ENCODE measurements around the gene LRRC56.

Gene LRRC56

DNA sequence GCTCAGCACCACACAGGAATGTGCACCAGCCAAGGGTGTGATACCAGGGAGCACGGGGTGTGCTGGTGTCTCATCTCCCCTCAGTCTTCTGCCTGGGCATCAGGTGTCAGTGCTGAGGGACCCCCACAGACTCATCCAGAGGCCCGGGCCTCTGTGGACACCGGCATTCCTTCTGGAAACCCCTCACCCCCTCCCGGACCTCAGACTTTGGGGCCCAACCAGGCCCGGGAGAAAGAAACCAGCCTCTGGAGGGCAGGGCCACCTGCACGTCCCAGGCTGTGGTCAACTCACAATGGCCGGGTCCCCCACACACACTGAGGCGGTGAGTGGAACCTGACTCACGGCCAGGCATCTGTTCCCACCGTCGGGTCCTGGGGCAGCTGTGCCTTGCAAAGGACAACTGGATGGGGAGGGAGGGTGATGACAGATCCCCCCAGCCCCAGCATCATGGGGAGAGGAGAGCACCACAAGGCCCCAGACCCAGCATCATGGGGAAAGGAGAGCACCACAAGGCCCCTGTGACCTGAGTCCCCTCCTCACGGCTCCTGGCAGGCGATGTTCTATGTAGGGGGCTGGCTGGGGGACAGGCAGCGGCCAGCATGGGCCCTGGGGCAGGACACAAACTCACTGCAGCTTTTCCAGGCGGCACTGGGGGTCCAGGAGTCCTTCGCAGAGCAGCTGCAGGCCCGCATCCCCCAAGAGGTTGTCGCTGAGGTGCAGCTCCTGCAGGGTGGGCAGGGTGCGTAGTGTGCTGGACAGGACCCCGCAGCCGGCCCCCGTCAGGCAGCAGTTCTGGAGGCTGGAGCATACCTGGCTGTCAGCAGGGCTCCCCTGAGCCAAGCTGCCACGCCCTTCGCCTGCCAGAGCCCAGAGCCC lies 37.9 kb upstream of the LRRC56 start:
- H3K4me3 ChIP-seq: no peak overlapping the region
- peak overlapping the region in 1 of 21 experiments; percentile 27 for H3K27ac ChIP-seq

DNA sequence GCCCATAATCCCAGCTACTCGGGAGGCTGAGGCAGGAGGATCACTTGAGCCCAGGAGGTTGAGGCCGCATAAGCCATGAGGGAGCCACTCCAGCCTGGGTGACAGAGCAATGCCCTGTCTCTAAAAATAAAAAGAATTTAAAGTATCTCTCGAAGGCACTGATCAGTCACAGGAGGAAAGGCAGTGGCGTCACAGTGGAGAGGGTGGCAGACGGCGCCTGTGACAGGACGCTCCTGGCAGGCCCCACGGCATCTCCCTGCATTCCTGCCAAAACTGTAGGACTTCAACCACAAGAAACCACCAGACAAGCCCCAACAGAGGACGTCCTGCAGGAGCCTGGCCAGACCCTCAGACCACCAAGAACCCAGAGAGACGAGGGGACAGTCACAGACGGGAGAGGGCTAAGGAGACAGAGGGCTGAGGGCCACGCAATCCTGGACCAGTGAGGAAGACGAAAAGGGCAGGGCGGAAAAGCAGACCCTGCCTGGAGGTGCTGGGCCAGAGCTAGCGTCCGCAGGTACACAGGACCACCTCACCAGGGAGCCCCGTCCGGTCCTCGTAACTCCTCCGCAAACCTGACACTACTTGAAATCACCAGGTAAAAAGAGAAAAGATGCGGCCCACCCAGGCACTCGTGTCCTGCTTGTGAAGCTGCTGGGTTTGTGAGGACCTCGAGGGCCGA lies 36.2 kb upstream of the LRRC56 start:
- Histone ChIP-seq H3K4me3 (no peak overlapping the region), H3K27ac (no peak overlapping the region)

DNA sequence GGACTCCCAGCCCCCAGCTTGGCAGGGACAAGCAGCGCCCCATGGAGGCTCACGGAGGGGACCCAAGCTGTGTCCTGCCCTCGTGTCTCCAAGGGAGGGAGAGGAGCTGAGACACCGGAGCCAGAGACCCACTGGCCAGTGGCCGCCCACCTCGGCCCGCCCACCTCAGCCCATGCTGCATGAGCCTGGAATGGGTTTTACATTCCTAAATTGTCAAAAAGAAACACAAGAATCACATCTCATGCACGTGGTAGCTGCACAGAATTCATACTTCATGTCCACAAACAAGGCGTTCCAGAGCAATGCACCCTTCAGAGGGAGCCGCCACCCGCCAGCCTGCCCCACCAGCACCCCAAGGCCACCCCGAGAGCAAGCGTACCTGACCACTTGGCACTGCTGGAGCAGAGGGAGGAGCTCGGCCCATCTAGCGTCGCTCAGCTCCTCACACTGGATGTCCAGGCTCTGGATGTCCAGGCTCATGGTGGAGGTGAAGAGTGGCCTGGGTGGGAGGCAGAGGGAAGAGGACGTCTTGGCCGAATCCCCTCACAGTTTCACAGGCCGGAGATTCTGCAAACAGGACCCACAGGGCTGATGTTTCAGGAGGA lies 35.5 kb upstream of the LRRC56 start:
- peak overlapping the region in 8 of 21 experiments; percentile 78 to 100 (median 100) for H3K27ac ChIP-seq
- H3K4me3 ChIP-seq: no peak overlapping the region

DNA sequence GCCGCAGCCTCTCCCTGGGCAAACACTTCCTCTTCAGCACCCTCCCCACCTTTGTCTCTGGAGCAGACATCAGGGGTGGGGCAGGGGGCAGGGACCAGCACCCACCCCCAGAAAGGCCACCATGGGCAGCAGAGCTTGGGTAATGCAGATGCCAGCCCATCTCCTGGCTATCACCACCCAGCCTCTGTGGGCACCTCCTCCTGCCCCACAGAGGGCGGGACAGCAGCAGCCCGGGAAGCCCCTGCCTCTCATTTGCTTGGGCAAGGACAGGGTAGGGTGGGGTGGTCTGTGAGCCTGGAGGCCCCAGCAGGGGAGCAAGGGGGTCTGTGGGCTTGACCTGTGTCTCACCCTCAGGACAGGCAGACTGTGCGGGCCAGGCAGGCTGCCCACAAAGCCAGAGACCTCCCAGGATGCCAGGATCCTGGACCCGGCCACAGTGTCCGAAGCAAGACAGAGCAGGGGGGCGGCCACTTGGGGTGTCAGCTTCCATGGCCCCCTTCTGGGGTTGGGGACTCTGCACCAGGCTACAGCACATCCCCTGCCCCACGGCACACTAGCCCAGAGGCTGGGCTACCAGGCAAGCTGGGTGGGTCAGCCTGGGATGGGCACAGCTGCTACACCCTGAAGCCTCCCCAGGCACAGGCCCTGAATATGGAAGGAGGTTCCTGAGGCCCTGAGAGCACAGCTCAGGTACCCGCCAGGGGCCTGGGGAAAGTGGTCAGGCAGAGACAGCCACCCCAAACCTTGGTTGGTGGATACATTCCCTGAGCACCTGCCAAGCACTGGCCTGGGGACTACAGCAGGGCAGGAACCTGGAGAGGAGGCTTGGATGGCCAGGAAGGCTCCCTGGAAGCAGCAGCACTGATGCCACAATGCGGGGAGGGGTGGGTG lies 34.8 kb upstream of the LRRC56 start:
- H3K27ac ChIP-seq: peak overlapping the region in 18 of 21 experiments; percentile 63 to 100 (median 98)
- H3K4me3 ChIP-seq: peak overlapping the region in 3 of 7 experiments; percentile 45 to 83 (median 71)

DNA sequence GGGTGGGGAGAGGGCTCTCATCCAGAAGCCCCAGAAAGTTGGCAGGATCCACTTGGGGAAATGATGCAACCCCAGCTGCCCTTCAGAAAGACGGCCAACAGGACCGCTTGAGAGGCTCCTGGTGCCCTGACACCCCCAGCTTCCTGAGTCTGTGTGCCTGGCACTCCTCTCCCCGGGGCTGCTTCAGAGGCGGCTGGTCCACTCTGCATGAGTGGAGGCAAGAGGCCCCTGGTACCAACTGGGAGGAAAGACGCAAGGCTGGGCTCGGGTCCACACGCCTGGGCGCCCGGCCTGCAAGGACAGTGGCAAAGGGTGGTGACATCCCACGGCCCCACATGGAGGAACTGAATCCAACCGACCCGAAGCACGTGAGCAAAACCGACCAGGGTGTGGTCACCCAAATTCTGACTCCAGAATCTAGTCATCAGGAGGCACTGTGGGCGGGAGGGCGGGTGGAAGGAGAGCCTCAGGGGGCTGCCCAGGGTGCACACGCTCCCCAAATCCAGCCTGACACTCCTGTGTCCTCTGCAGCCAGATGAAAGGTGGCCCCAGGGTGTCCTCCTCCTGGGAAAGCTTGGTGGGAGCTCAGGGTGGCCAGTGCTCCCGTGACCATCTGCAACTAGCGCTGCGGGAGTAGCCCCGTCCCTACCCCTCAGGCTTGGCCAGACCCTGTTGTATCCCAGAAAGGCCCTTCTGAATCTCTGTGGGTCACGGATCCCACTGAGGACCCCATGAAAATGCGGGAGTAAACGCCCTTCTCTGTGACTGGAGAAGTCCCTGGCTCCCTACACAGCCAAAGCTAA lies 33.9 kb upstream of the LRRC56 start:
- Histone ChIP-seq H3K4me3 (peak overlapping the region; percentile 36 to 83 (median 45)), H3K27ac (peak overlapping the region in 20 of 21 experiments; percentile 60 to 100 (median 96))

DNA sequence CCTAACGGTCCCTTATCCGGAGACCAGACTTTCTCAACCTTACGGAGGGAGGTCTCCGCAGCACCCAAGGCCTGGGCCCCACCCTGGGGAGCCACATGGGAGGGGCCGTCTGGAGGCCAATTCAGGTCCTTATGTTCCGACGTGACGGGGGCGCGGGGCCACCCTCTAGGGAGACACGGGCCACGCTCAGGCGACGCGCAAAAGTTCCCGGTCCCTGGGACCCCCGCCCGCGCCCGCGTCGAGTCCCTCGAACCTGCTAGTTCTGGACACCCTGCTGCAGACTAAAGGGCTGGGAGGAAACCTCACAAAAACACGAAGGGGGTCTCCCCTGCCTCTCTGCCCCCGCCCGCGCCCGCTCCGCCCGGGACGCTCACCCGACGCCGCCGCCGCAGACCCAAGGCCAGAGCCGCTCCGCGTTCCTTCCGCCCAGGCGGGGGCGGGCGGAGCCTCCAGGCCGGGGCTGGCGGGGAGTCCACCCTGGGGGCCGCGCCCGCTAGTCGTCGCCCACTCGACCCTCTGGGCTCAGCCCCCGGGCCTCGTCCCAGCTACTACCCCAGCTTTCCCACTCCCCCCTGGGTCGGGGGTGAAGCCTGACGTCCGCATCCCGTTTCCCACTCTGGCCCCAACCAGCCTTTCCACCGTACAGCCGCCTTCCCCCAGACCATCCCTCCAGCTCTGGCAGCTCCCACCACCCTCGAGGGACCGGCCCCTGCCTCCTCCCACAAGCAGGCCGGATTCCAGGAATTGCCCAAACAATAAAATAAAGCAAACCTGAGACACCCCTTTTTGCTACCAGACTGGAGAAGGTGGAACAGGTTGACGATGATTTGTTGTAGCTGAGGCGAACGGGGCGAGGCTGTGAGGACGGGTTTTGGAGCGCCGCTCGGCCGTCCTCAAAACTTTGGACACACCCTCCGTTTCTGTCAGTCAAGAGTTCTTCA lies 33.0 kb upstream of the LRRC56 start:
- peak overlapping the region; percentile 56 to 100 (median 95) for H3K27ac ChIP-seq
- peak overlapping the region; percentile 36 to 83 (median 45) for H3K4me3 ChIP-seq

DNA sequence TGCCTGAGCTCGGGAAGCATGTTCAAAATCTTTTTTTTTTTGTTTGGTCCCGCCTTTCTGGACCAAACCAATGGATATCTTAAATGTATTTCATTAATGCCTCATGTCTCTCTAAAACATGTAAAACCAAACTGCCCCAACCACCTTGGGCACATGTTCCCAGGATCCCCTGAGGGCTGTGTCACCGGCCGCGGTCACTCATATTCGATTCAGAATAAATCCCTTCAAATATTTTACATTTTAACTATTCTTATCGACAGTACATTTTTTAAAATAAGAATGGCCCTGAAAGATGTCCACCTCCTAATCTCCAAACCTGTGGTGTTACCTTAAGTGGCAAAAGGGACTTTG lies 32.4 kb upstream of the LRRC56 start:
- Histone ChIP-seq H3K4me3 (peak overlapping the region; percentile 36 to 83 (median 45)), H3K27ac (peak overlapping the region in 18 of 21 experiments; percentile 41 to 100 (median 98))

DNA sequence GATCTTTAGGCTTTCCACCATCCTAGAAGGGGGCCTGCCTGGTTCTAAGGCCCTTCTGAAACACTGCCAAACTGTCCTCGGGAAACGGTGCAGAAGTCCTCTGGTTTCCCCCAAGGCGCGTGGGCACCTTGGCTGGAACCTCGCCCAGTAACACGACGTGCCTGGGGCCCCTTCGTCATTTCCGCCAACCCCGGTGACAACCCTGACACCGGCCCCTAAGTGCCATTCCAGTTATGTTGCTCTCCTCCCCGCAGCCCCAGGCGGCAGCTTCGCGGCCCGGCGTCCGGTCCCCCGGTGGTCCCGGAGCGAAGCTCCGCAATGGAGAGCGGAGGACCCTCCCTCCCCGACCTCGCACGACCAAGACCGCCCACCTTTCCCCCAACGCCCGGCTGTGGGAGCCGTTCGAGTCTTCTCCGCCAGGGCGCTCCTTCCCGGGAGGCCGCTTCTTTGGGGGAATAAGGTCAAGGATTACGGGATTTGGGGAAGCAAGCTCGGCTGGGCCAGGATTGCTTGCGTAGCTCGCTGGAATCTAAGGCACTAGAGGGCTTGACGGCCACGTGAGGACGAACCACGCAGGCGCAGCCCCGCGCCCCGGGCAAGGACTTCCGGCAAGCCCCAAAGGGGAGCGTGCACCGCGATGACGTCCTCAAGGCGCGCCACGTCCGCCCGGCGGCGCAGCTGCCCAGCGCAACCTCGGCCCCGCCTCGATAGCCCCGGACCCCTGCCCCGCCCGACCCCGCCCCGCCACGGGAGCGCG lies 30.9 kb upstream of the LRRC56 start:
- H3K4me3 ChIP-seq: peak overlapping the region; percentile 68 to 89 (median 77)

DNA sequence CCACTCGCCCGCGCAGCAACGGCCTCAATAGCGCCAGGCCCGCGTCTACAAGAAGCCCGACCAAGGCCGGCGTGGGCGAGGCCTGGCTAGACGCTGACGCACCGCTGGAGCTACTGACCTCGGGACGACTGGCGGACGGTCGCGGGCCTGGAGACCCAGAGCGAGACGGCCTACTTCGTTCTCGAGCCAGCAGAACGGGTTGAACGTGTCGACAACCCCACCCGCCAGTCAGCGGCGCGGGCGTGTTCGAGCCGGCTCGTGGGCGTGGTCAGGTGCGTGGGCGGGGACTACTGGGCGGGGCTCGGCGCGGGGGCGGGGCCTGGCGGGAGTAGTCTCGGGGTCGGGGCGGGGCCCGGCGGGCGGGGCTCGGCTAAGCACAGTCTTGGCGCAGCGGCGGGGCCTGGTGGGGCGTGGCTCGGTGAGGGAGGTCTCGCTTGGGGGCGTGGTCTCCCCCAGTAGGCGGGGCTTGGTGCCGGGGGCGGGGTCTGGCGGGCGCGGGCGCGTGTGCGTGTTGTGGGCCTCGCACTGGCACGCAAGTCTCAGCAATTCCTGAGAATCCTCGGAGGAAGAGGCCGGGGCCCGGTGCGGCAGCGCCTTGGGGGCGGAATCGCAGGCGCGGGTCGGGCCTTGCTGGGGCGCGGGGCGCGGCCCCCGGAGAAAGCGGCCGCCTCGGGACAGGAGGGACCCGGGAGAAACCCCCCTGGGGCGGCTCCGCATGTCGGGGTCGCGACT lies 30.2 kb upstream of the LRRC56 start, which contains the start of gene RNH1:
Gene RNH1, minus strand, starts transcription at position 248 of the 732 bp plus-strand sequence. CDS start 5,080 bp downstream, outside the sequence.
- H3K4me3 ChIP-seq: peak within 1 kb of the TSS; percentile 68 to 89 (median 77)
- H3K27ac ChIP-seq: peak within 1 kb of the TSS; percentile 90 to 100 (median 100)

More for the DNA sequence above, 30.9 kb upstream of the LRRC56 start:
- H3K27ac ChIP-seq: peak overlapping the region; percentile 90 to 100 (median 100)

DNA sequence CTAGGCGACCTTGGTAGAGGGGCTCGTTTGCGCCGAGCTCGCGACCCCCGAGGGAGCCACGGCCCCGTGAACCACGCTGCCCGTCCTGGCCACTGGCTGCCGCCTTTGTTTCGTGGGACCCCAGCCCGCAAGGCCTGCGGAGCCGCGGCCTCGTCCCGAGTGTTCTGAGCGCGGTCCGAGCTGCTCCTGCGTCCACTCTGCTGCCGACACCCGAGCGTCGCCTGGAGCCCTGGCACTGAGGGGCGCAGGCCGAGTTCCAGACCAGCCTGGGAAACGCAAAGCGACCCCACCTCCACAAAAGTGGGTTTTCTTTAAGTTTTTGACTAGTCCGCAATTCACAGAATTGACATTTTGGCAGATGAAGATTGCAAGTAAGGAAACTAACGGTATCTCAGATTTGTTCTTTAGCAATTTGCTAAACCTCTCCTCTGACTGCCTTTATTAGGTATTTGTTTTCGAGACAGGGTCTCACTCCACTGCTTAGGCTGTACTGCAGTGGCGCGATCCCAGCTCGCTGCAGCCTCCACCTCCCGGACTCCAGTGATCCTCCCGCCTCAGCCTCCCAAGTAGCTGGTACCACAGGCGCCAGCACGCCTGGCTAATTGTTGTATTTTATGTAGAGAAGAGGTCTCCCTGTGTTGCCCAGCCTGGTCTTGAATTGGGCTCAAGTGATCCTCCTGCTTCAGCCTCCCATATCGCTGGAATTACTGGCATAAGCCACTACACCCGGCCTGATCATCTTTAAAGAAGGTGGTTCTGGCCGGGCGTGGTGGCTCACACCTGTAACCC lies 29.4 kb upstream of the LRRC56 start:
- Histone ChIP-seq H3K4me3 (peak overlapping the region; percentile 68 to 89 (median 77)), H3K27ac (peak overlapping the region in 20 of 21 experiments; percentile 54 to 100 (median 98))

DNA sequence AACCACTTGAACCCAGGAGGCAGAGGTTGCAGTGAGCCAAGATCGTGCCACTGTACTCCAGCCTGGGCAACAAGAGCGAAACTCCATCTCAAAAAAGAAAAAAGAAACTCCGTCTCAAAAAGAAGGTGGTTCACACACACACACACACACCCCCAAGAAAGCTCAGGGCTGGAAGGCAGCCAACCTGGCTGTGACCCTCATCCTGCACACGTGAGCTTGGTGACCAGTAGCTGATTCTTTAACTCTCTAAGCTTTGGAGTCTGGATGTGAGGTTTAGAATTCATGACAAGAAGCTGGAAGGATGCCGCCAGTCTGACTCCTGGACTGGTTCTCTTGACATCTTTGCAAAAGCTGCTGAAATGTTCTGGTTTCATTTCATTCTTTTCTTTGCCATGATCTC lies 28.4 kb upstream of the LRRC56 start:
- H3K4me3 ChIP-seq: no peak overlapping the region
- no peak overlapping the region for H3K27ac ChIP-seq

DNA sequence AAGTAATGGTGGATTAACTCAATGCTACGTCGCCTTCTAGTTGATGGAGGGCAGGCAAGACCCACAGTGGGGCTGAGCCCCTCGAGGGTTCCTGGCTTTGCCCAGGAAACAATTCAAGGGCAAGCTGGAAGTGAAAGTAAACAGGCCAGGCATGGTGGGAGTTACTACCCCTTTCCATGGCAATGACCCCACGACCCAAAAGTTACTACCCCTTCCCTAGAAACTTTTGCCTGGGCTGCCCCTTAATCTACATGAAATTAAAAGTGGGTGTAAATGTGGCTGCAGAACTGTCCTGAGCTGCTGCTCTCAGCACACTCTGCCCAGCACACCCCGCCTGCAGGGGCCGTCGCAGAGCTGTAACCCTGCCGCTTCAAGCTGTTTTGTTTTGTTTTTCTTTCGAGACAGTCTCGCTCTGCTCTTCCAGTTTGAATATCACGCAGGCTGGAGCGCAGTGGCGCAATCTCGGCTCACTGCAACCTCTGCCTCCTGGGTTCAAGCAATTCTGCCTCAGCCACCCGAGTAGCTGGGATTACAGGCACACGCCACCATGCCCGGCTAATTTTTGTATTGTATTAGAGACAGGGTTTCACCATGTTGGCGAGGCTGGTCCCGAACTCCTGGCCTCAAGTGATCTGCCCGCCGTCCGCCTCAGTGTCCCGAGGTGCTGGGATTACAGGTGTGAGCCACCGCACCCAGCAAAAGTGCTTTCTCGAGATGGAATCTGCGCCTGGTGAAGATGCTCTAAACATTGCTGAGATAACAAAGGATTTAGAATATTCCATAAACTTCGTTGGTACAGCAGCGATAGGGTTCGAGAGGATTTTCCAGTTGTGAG lies 24.3 kb upstream of the LRRC56 start:
- H3K4me3 ChIP-seq: no peak overlapping the region
- peak overlapping the region in 4 of 21 experiments; percentile 18 to 89 (median 60) for H3K27ac ChIP-seq

DNA sequence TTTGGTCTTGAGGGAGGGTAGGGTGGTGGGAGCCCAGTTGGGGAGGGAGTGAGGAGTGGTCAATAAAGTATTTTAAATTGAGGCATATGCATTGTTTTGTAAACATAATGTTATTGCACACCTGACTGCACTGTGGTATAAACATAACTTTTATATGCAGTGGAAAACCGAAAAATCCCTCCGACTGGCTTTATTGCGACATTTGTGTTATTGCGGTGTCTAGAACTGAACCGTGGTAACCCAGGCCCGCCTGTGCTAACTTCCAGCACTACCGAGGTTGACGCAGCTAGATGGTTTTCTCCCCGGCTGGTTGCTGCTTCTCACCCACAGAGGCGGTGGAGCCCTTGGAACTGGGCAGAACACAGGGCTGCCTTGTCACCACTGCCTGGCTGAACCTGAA lies 22.7 kb upstream of the LRRC56 start:
- Histone ChIP-seq H3K4me3 (no peak overlapping the region), H3K27ac (peak overlapping the region in 18 of 21 experiments; percentile 12 to 89 (median 66))

DNA sequence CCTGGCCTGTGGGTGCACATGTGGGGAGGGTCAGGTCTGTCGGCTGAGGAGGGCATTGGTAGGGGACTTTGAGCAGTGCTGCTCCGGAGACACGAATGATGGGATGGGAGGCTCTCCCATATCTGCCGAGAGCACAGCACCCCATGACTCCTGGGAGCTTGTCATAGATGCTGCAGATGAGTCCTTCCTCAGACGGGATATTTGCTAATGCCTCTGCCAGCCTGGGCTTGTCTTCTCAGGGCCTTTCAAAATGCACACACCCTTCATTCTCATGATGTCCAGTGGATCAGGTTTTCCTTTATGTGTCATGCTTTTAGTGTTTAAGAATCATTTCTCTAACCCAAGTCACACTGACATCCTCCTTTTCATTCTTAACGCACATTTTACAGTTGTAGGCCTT lies 22.2 kb upstream of the LRRC56 start:
- Histone ChIP-seq H3K4me3 (no peak overlapping the region), H3K27ac (peak overlapping the region in 19 of 21 experiments; percentile 18 to 89 (median 68))
